ENCODE measurements around the gene EPS8L3. TPM values are rescaled to one million over a fixed set of nuclear protein-coding genes. Genes with fewer than 3 reads are reported as not detected.

Gene EPS8L3
- total RNA-seq, 2 experiments from 2014 or later: not detected

- Mint-ChIP-seq H3K36me3 (ENCODE audit: low read depth) (no peaks in the 10 kb centered on the region), H3K4me1 (ENCODE audit: low read depth) (peaks cover 94% of the 10 kb centered on the region), H3K9me3 (ENCODE audit: insufficient read depth) (no peaks in the 10 kb centered on the region), H3K27me3 (ENCODE audit: low read depth) (no peaks in the 10 kb centered on the region), H3K4me3 (no peak overlapping the region), H3K27ac (peak overlapping the region; percentile 69)
- no peak for DNase-seq
- ChIA-PET POLR2A (interaction anchor here (0.9 to 3.4 kb wide), 2 partner anchors 9 to 13 kb away, joined by 3 to 36 read pairs; no protein-coding TSS in a partner anchor), CTCF (interaction anchor here (1.0 to 27.2 kb wide), 11 partner anchors 8 to 189 kb away, joined by 3 to 1017 read pairs (median 5); partner anchors contain the start of genes AHCYL1 and CSF1)
- no peak for ATAC-seq
Observed at GRCh38 chr1:109793089-109793485, 29.4 kb upstream of the EPS8L3 start.

DNA sequence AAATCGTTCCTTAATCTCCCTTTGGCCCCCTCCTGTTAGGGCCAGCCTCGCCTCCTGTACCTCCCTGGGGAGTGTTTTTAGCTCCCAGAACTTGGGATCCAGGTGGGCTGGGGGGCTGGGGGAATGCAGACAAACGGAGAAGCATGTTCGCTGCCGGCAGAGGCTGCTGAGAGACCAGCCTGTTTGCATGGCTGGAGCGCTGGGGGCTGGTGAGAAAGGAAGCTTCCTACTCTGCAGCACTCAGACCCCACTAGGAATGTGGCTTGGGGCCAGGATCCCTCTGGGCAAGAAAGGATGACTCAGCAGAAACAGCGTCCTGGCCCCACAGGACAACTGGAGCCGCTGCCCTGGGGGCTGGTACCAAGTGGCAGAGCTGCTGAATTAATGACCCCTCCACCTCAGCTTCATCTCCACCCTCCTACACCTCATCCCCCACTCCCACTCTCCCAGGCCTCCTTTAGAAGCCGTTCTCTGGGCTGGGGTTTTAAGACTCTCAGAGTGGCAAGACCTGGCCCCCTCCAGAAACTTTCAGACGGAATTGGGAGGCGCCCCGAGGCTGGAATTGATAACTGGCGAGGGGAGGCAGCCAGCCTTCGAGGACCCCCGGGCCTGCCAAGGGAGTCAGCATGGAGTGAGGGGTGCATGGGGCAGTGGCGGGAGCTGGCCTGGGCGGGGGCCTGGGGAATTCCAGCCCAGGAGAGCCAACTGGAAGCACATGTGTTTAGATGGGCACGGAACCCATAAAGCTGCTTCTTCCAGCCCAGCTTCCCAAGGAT lies 28.5 kb upstream of the EPS8L3 start:
- Mint-ChIP-seq H3K27ac (peak overlapping the region; percentile 96), H3K4me3 (no peak overlapping the region), H3K9me3 (ENCODE audit: insufficient read depth) (no peaks in the 10 kb centered on the region), H3K4me1 (ENCODE audit: low read depth) (peaks cover 89% of the 10 kb centered on the region), H3K36me3 (ENCODE audit: low read depth) (no peaks in the 10 kb centered on the region), H3K27me3 (ENCODE audit: low read depth) (no peaks in the 10 kb centered on the region)
- POLR2A ChIA-PET: interaction anchor here (0.9 to 3.4 kb wide), 4 partner anchors 10 to 122 kb away, joined by 3 to 36 read pairs (median 10); no protein-coding TSS in a partner anchor
- CTCF ChIA-PET: interaction anchor here (0.7 to 27.2 kb wide), 14 partner anchors 9 to 190 kb away, joined by 3 to 1017 read pairs (median 10); partner anchors contain the start of genes AHCYL1 and CSF1
- no peak for ATAC-seq
- no peak for DNase-seq

DNA sequence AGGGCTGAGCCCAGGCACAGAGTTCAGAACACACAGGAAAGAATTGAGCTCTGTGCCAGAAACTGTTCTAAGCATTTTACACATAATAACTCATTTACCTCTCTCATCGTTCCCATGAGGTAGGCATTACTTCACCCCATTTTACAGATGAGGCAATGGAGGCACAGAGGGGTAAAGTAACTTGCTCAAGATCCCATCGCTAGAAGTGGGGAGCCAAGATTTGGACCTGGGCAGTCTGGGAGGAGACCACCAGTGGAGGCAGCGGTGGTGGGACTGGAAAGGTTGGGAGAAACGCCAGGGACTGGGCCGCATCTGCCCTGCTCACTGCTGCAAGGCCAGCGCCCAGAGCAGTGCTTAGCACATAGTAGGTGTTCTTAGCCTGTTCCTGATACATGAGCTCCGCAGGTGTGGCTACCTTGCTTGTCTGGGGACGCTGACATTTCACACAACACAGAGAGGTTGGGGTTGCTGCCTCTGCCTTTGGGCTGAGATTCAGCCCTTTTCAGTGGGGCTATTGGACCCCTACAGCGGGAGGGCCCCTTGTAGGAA lies 27.8 kb upstream of the EPS8L3 start:
- DNase-seq (no peak), ATAC-seq (no peak)
- H3K36me3 Mint-ChIP-seq (ENCODE audit: low read depth): no peaks in the 10 kb centered on the region
- peak overlapping the region; percentile 96 for H3K27ac Mint-ChIP-seq
- no peaks in the 10 kb centered on the region for H3K9me3 Mint-ChIP-seq (ENCODE audit: insufficient read depth)
- peaks cover 89% of the 10 kb centered on the region for H3K4me1 Mint-ChIP-seq (ENCODE audit: low read depth)
- ChIA-PET CTCF (interaction anchor here (0.6 to 27.2 kb wide), 37 partner anchors 10 to 246 kb away, joined by 3 to 1017 read pairs (median 7); partner anchors contain the start of genes AHCYL1, CSF1 and GSTM2), POLR2A (interaction anchor here (0.7 to 3.4 kb wide), 7 partner anchors 10 to 192 kb away, joined by 3 to 36 read pairs (median 7); no protein-coding TSS in a partner anchor)
- H3K27me3 Mint-ChIP-seq (ENCODE audit: low read depth): no peaks in the 10 kb centered on the region
- no peak overlapping the region for H3K4me3 Mint-ChIP-seq

DNA sequence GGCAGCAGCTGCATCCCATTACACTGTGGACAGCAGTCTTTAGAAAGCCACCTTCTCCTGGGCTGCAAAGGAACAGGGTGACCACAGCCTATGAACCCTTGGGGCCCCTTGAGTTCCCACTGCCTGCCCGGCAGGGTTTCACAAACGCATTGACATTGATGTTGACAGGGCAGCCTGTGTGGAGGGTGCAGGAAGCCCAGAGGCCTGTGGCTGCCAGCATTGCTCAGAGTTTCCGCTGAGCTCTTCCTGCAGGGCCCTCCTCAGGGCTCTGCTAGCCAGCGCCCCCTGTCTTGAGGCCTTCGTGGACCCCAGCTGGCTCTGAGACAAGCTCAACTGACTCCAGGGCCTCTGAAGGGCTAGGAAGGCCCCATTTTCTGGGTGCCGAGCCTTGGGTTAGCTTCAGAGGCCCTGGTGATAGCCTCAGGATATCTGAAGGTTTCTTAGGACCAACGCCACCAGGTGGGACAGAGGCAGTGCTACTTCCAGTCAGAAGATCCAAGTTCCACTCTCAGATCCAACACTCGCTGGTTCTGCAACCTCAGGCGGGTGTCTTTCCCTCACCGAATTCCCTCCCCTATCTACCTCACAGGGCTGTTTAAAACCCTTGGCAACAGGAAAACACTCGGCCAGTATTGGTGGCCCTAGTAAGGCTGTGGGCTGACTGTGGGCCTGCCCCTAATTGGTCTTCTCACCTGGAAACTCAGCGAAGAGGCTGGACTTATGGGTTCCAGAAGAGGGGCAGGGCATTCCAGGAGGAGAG lies 27.2 kb upstream of the EPS8L3 start:
- Mint-ChIP-seq H3K4me1 (ENCODE audit: low read depth) (peaks cover 91% of the 10 kb centered on the region), H3K9me3 (ENCODE audit: insufficient read depth) (no peaks in the 10 kb centered on the region), H3K27ac (peak overlapping the region; percentile 96), H3K36me3 (ENCODE audit: low read depth) (no peaks in the 10 kb centered on the region), H3K27me3 (ENCODE audit: low read depth) (no peaks in the 10 kb centered on the region), H3K4me3 (peak overlapping the region; percentile 42)
- CTCF ChIA-PET: interaction anchor here (0.6 to 27.2 kb wide), 41 partner anchors 11 to 245 kb away, joined by 3 to 1017 read pairs (median 6); partner anchors contain the start of genes AHCYL1, CSF1, GSTM2 and STRIP1
- peak; percentile 95 for ATAC-seq
- POLR2A ChIA-PET: interaction anchor here (0.7 to 3.4 kb wide), 12 partner anchors 9 to 192 kb away, joined by 3 to 36 read pairs (median 5); partner anchors contain the start of genes CSF1 and GSTM4
- peak; percentile 94 for DNase-seq

GRCh38 chr1:109790329-109790728 lies 26.6 kb upstream of the EPS8L3 start:
- H3K27me3 Mint-ChIP-seq (ENCODE audit: low read depth): no peaks in the 10 kb centered on the region
- H3K27ac Mint-ChIP-seq: peak overlapping the region; percentile 96
- ATAC-seq (no peak), DNase-seq (no peak)
- no peaks in the 10 kb centered on the region for H3K36me3 Mint-ChIP-seq (ENCODE audit: low read depth)
- no peaks in the 10 kb centered on the region for H3K9me3 Mint-ChIP-seq (ENCODE audit: insufficient read depth)
- peak overlapping the region; percentile 42 for H3K4me3 Mint-ChIP-seq
- peaks cover 92% of the 10 kb centered on the region for H3K4me1 Mint-ChIP-seq (ENCODE audit: low read depth)
- ChIA-PET CTCF (interaction anchor here (0.6 to 27.2 kb wide), 38 partner anchors 11 to 244 kb away, joined by 3 to 1017 read pairs (median 6); partner anchors contain the start of genes AHCYL1, CSF1, GSTM2 and STRIP1), POLR2A (interaction anchor here (0.9 to 3.4 kb wide), 9 partner anchors 12 to 193 kb away, joined by 3 to 36 read pairs (median 6); partner anchors contain the start of genes CSF1 and GSTM4)

DNA sequence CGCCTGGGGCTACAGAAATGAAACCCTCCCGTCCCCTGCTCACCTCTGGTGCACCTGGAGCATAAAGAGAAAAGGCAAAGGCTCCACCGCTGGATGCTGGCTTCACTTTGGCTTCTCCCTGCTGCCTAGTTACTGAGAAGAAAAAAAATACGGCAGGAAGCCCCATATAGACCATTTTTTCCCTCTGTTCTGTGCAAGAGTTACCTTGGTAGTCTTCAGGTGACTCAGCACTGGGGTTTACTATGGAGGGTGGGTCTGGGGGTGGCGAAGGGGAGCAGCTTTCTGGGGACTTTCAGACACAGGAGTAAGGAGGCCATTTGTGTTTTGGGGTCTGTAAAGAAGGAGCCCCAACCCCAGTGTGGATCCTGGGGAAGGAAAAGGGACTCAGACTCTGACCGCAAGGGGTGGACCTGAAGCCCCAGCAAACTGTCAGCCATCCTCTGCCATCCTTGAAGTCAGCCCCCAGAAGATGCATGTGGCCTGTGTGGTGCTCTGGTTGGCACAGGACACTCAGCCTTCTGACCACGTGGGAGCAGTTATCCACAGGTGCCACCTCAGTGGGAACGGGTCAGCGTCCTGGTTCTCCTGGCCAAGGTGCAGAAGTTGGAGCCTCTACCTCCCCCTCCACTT lies 25.9 kb upstream of the EPS8L3 start:
- Mint-ChIP-seq H3K27ac (peak overlapping the region; percentile 96), H3K9me3 (ENCODE audit: insufficient read depth) (no peaks in the 10 kb centered on the region), H3K4me3 (no peak overlapping the region), H3K27me3 (ENCODE audit: low read depth) (no peaks in the 10 kb centered on the region), H3K36me3 (ENCODE audit: low read depth) (no peaks in the 10 kb centered on the region), H3K4me1 (ENCODE audit: low read depth) (peaks cover 87% of the 10 kb centered on the region)
- ChIA-PET CTCF (interaction anchor here (0.7 to 27.2 kb wide), 17 partner anchors 12 to 193 kb away, joined by 3 to 1017 read pairs (median 9); partner anchors contain the start of genes AHCYL1 and CSF1), POLR2A (interaction anchor here (0.7 to 1.5 kb wide), 3 partner anchors 34 to 364 kb away, joined by 5 to 10 read pairs (median 6); partner anchors contain the start of gene CSF1)
- ATAC-seq (no peak), DNase-seq (no peak)

- ChIA-PET CTCF (interaction anchor here (0.7 to 27.2 kb wide), 10 partner anchors 11 to 194 kb away, joined by 3 to 1017 read pairs (median 12); partner anchors contain the start of genes AHCYL1 and CSF1), POLR2A (interaction anchor here (0.7 to 1.1 kb wide), 2 partner anchors 195 to 363 kb away, joined by 3 to 5 read pairs; partner anchors contain the start of gene AHCYL1)
- Mint-ChIP-seq H3K4me1 (ENCODE audit: low read depth) (peaks cover 81% of the 10 kb centered on the region), H3K9me3 (ENCODE audit: insufficient read depth) (no peaks in the 10 kb centered on the region), H3K4me3 (no peak overlapping the region), H3K27ac (peak overlapping the region; percentile 96), H3K27me3 (ENCODE audit: low read depth) (no peaks in the 10 kb centered on the region), H3K36me3 (ENCODE audit: low read depth) (no peaks in the 10 kb centered on the region)
- ATAC-seq (no peak), DNase-seq (no peak)
Observed at GRCh38 chr1:109788695-109789521, 25.2 kb upstream of the EPS8L3 start.

DNA sequence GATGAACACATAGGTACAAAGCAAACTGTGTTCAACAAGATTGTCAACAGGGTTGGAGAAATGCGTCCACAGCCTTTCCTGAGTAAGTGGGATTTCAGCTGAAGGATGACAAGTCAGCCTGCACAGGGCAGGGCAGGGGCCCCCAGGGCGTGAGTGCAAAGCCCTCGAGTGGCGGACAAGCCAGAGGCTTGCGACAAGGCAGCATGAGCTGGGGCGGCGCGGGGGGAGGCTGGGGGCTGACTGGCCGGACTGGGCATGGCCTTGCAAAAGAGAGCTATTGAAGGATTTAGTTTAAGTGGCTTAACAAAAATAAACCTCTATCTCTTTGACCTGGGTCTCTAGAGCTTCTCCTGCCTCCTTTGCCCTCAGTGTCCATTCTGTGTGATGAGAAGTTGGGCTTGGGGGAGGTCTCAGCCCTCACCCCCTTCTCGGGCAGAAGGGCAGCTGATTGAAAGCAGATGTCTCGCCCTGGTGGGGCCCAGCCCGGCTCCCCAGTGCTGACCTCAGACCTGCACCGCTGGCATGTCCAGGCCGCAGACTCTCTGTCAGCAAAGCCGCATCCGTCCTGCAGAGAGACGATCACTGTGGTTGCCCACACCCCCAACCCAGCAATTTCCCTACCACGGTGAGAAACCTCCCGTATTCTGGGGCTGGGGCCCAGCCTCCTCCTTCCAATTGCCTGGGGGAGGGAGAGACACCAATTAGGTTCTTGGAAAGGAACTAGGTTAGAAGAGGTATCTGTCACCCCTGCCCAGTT lies 24.3 kb upstream of the EPS8L3 start:
- POLR2A ChIA-PET: interaction anchor here (1.1 kb wide), 1 partner anchor 196 kb away, joined by 3 read pairs; the partner anchor contains the start of gene AHCYL1
- ATAC-seq (no peak), DNase-seq (no peak)
- no peak overlapping the region for H3K4me3 Mint-ChIP-seq
- H3K27me3 Mint-ChIP-seq (ENCODE audit: low read depth): no peaks in the 10 kb centered on the region
- peak overlapping the region; percentile 96 for H3K27ac Mint-ChIP-seq
- H3K36me3 Mint-ChIP-seq (ENCODE audit: low read depth): no peaks in the 10 kb centered on the region
- H3K4me1 Mint-ChIP-seq (ENCODE audit: low read depth): peaks cover 72% of the 10 kb centered on the region
- CTCF ChIA-PET: interaction anchor here (1.1 to 27.2 kb wide), 5 partner anchors 10 to 194 kb away, joined by 3 to 1017 read pairs (median 96); partner anchors contain the start of genes AHCYL1 and GSTM4
- no peaks in the 10 kb centered on the region for H3K9me3 Mint-ChIP-seq (ENCODE audit: insufficient read depth)

GRCh38 chr1:109787211-109787844 lies 23.6 kb upstream of the EPS8L3 start:
- Mint-ChIP-seq H3K36me3 (ENCODE audit: low read depth) (no peaks in the 10 kb centered on the region), H3K4me1 (ENCODE audit: low read depth) (peaks cover 65% of the 10 kb centered on the region), H3K27me3 (ENCODE audit: low read depth) (no peaks in the 10 kb centered on the region), H3K9me3 (ENCODE audit: insufficient read depth) (no peaks in the 10 kb centered on the region), H3K27ac (no peak overlapping the region), H3K4me3 (no peak overlapping the region)
- CTCF ChIA-PET: interaction anchor here (1.1 to 27.2 kb wide), 4 partner anchors 9 to 195 kb away, joined by 3 to 1017 read pairs (median 88); partner anchors contain the start of genes AHCYL1 and GSTM4
- no peak for DNase-seq
- no peak for ATAC-seq
- POLR2A ChIA-PET: interaction anchor here (1.1 kb wide), 1 partner anchor 197 kb away, joined by 3 read pairs; the partner anchor contains the start of gene AHCYL1
